ENCODE measurements around the gene A3GALT2. TPM values are rescaled to one million over a fixed set of nuclear protein-coding genes. Genes with fewer than 3 reads are reported as not detected.

A3GALT2 gene
- total and polyA plus RNA-seq, 7 experiments from 2014 or later = not detected

GRCh38 chr1:33348676-33349080 lies 27.8 kb upstream of the A3GALT2 start:
- ATAC-seq = no peak
- Histone ChIP-seq H3K4me3 (ENCODE audit: low read length) (peak overlapping the region; percentile 61), H3K27ac (ENCODE audit: low read depth, low read length) (peak overlapping the region; percentile 60), H3K9me3 (ENCODE audit: control insufficient read depth in 2 of 3, low read length in 3 of 3) (no peaks in the 10 kb centered on the region), H3K27me3 (ENCODE audit: control insufficient read depth in 2 of 2, insufficient read depth in 2 of 2, low read length in 2 of 2) (no peaks in the 10 kb centered on the region), H3K36me3 (ENCODE audit: control insufficient read depth in 2 of 3, insufficient read depth in 3 of 3, low read length in 3 of 3) (no peaks in the 10 kb centered on the region), H3K4me1 (ENCODE audit: control insufficient read depth in 2 of 2, insufficient read depth in 2 of 2, low read length in 2 of 2) (peaks cover 23 to 25% of the 10 kb centered on the region in 2 donors)
- DNase-seq = peak in 3 of 9 donors; percentile 7 to 37 (median 7)
- Mint-ChIP-seq H3K27ac (peak overlapping the region; percentile 31 to 94 (median 89)), H3K4me3 (peak overlapping the region; percentile 85 to 98 (median 90)), H3K36me3 (peaks cover 0 to 13% (median 0%) of the 10 kb centered on the region in 5 donors), H3K27me3 (peaks cover 0 to 7% (median 0%) of the 10 kb centered on the region in 5 donors), H3K4me1 (peaks cover 32 to 61% (median 51%) of the 10 kb centered on the region in 7 donors), H3K9me3 (no peaks in the 10 kb centered on the region)
- intact Hi-C loops (cut with micrococcal nuclease) = loop anchor here (1.0 to 5.0 kb wide), 6 partner anchors 92 to 532 kb away; partner anchors contain the start of genes ZNF362 (in 2 of the 2), AZIN2 (in 1 of the 2), S100PBP (in 1 of the 2) and TRIM62 (in 1 of the 2)
- POLR2A ChIA-PET = interaction anchor here (1.3 to 2.0 kb wide), 2 partner anchors 8 to 53 kb away, joined by 4 to 7 read pairs; no protein-coding TSS in a partner anchor
- CTCF ChIA-PET = interaction anchor here (0.8 kb wide), 1 partner anchor 528 kb away, joined by 3 read pairs; no protein-coding TSS in a partner anchor

GRCh38 chr1:33348194-33348593 lies 27.3 kb upstream of the A3GALT2 start:
- no peaks in the 10 kb centered on the region for H3K36me3 ChIP-seq (ENCODE audit: control insufficient read depth in 2 of 3, insufficient read depth in 3 of 3, low read length in 3 of 3)
- ChIA-PET POLR2A (interaction anchor here (1.3 to 2.0 kb wide), 2 partner anchors 8 to 52 kb away, joined by 4 to 7 read pairs; no protein-coding TSS in a partner anchor), CTCF (interaction anchor here (0.8 kb wide), 1 partner anchor 527 kb away, joined by 3 read pairs; no protein-coding TSS in a partner anchor)
- peak overlapping the region in 7 of 9 donors; percentile 76 to 94 (median 89) for H3K27ac Mint-ChIP-seq
- H3K27me3 ChIP-seq (ENCODE audit: control insufficient read depth in 2 of 2, insufficient read depth in 2 of 2, low read length in 2 of 2) = no peaks in the 10 kb centered on the region
- peaks cover 0 to 13% (median 0%) of the 10 kb centered on the region in 5 donors for H3K36me3 Mint-ChIP-seq
- DNase-seq = no peak
- intact Hi-C loops (cut with micrococcal nuclease) = loop anchor here (2.0 to 5.0 kb wide), 4 partner anchors 91 to 531 kb away; partner anchors contain the start of genes ZNF362 (in 2 of the 2), S100PBP (in 1 of the 2), YARS1 (in 1 of the 2) and ZSCAN20 (in 1 of the 2)
- peaks cover 32 to 63% (median 54%) of the 10 kb centered on the region in 7 donors for H3K4me1 Mint-ChIP-seq
- H3K27me3 Mint-ChIP-seq = peaks cover 0 to 7% (median 0%) of the 10 kb centered on the region in 5 donors
- H3K4me3 Mint-ChIP-seq = peak overlapping the region; percentile 85 to 98 (median 90)
- peaks cover 23 to 25% of the 10 kb centered on the region in 2 donors for H3K4me1 ChIP-seq (ENCODE audit: control insufficient read depth in 2 of 2, insufficient read depth in 2 of 2, low read length in 2 of 2)
- H3K27ac ChIP-seq (ENCODE audit: low read depth, low read length) = peak overlapping the region; percentile 60
- H3K9me3 ChIP-seq (ENCODE audit: control insufficient read depth in 2 of 3, low read length in 3 of 3) = no peaks in the 10 kb centered on the region
- no peak for ATAC-seq
- H3K4me3 ChIP-seq (ENCODE audit: low read length) = peak overlapping the region; percentile 61
- H3K9me3 Mint-ChIP-seq = no peaks in the 10 kb centered on the region

DNA sequence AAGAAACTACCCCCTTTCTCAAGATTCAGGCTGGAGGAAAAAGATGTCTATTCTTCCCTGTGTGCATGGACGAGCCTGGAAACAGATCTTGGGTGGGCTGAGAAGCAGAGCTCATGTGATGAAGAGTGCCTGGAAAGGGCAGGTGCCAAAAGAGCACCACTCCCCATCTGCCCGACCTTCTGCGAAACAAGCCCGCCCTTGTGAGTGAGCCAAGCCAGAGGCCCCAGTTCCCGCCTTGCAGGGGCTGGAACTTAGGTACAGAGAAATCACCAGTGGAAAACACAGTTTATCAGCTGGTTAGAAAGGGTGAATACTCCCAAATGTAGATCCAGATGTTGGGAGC lies 26.7 kb upstream of the A3GALT2 start:
- Histone ChIP-seq H3K4me3 (ENCODE audit: low read length) (no peak overlapping the region), H3K27me3 (ENCODE audit: control insufficient read depth in 2 of 2, insufficient read depth in 2 of 2, low read length in 2 of 2) (no peaks in the 10 kb centered on the region), H3K27ac (ENCODE audit: low read depth, low read length) (no peak overlapping the region), H3K9me3 (ENCODE audit: control insufficient read depth in 2 of 3, low read length in 3 of 3) (no peaks in the 10 kb centered on the region), H3K36me3 (ENCODE audit: control insufficient read depth in 2 of 3, insufficient read depth in 3 of 3, low read length in 3 of 3) (no peaks in the 10 kb centered on the region), H3K4me1 (ENCODE audit: control insufficient read depth in 2 of 2, insufficient read depth in 2 of 2, low read length in 2 of 2) (peaks cover 23 to 25% of the 10 kb centered on the region in 2 donors)
- H3K27ac Mint-ChIP-seq = peak overlapping the region in 6 of 9 donors; percentile 0 to 76 (median 19)
- ATAC-seq (no peak), DNase-seq (no peak)
- H3K36me3 Mint-ChIP-seq = peaks cover 0 to 13% (median 0%) of the 10 kb centered on the region in 5 donors
- ChIA-PET POLR2A (no interaction called here), CTCF (no interaction called here)
- H3K9me3 Mint-ChIP-seq = no peaks in the 10 kb centered on the region
- intact Hi-C loops (cut with micrococcal nuclease) = loop anchor here in 1 of 2 donors (5.0 kb wide), 1 partner anchor 125 kb away; the partner anchor contains the start of gene ZSCAN20
- peak overlapping the region; percentile 12 to 96 (median 86) for H3K4me3 Mint-ChIP-seq
- peaks cover 0 to 7% (median 0%) of the 10 kb centered on the region in 5 donors for H3K27me3 Mint-ChIP-seq
- H3K4me1 Mint-ChIP-seq = peaks cover 32 to 67% (median 57%) of the 10 kb centered on the region in 7 donors

- Histone ChIP-seq H3K9me3 (ENCODE audit: control insufficient read depth in 2 of 3, low read length in 3 of 3) (no peaks in the 10 kb centered on the region), H3K4me1 (ENCODE audit: control insufficient read depth in 2 of 2, insufficient read depth in 2 of 2, low read length in 2 of 2) (peaks cover 23 to 25% of the 10 kb centered on the region in 2 donors), H3K27ac (ENCODE audit: low read depth, low read length) (no peak overlapping the region), H3K4me3 (ENCODE audit: low read length) (no peak overlapping the region), H3K27me3 (ENCODE audit: control insufficient read depth in 2 of 2, insufficient read depth in 2 of 2, low read length in 2 of 2) (no peaks in the 10 kb centered on the region), H3K36me3 (ENCODE audit: control insufficient read depth in 2 of 3, insufficient read depth in 3 of 3, low read length in 3 of 3) (peaks cover 0 to 5% (median 0%) of the 10 kb centered on the region in 3 experiments)
- Mint-ChIP-seq H3K4me1 (peaks cover 32 to 69% (median 59%) of the 10 kb centered on the region in 7 donors), H3K27ac (peak overlapping the region; percentile 0 to 78 (median 31)), H3K36me3 (peaks cover 0 to 13% (median 0%) of the 10 kb centered on the region in 5 donors), H3K9me3 (no peaks in the 10 kb centered on the region), H3K27me3 (peaks cover 0 to 7% (median 0%) of the 10 kb centered on the region in 5 donors), H3K4me3 (peak overlapping the region; percentile 60 to 96 (median 86))
- ChIA-PET POLR2A (no interaction called here), CTCF (no interaction called here)
- ATAC-seq (no peak), DNase-seq (no peak)
- intact Hi-C loops (cut with micrococcal nuclease) = loop anchor here in 1 of 2 donors (5.0 kb wide), 1 partner anchor 125 kb away; the partner anchor contains the start of gene ZSCAN20
These were observed 26.2 kb upstream of the A3GALT2 start for GRCh38 chr1:33346927-33347649.

DNA sequence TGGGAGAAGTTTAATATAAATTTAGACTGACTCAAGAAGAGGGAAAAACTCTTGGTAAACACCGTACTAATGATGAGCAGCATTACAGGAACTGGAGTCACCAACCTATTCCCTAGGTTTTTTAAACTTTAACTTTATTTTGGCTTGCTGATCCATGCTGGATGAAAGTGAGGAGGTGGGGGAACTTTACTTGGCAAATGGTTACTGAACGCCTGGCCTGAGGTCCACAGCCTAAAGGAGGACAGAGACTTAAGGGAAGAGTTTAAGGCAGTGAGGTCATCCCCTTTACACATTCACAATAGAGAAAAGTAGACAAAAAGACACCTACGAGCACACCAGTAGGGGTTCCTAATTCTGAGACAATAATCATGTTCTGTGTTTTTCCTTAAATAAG lies 25.6 kb upstream of the A3GALT2 start:
- no peaks in the 10 kb centered on the region for H3K27me3 ChIP-seq (ENCODE audit: control insufficient read depth in 2 of 2, insufficient read depth in 2 of 2, low read length in 2 of 2)
- DNase-seq (no peak), ATAC-seq (no peak)
- no peaks in the 10 kb centered on the region for H3K9me3 Mint-ChIP-seq
- H3K36me3 ChIP-seq (ENCODE audit: control insufficient read depth in 2 of 3, insufficient read depth in 3 of 3, low read length in 3 of 3) = peaks cover 0 to 5% (median 0%) of the 10 kb centered on the region in 3 experiments
- peak overlapping the region; percentile 60 to 96 (median 86) for H3K4me3 Mint-ChIP-seq
- peaks cover 23 to 25% of the 10 kb centered on the region in 2 donors for H3K4me1 ChIP-seq (ENCODE audit: control insufficient read depth in 2 of 2, insufficient read depth in 2 of 2, low read length in 2 of 2)
- H3K27ac Mint-ChIP-seq = peak overlapping the region in 4 of 9 donors; percentile 19 to 69 (median 22)
- no peaks in the 10 kb centered on the region for H3K9me3 ChIP-seq (ENCODE audit: control insufficient read depth in 2 of 3, low read length in 3 of 3)
- CTCF ChIA-PET = no interaction called here
- no peak overlapping the region for H3K27ac ChIP-seq (ENCODE audit: low read depth, low read length)
- intact Hi-C loops (cut with micrococcal nuclease) = loop anchor here in 1 of 2 donors (5.0 kb wide), 1 partner anchor 126 kb away; the partner anchor contains the start of gene ZSCAN20
- POLR2A ChIA-PET = no interaction called here
- peaks cover 0 to 13% (median 0%) of the 10 kb centered on the region in 5 donors for H3K36me3 Mint-ChIP-seq
- H3K4me1 Mint-ChIP-seq = peaks cover 32 to 73% (median 62%) of the 10 kb centered on the region in 7 donors
- H3K4me3 ChIP-seq (ENCODE audit: low read length) = no peak overlapping the region
- peaks cover 0 to 7% (median 0%) of the 10 kb centered on the region in 5 donors for H3K27me3 Mint-ChIP-seq

DNA sequence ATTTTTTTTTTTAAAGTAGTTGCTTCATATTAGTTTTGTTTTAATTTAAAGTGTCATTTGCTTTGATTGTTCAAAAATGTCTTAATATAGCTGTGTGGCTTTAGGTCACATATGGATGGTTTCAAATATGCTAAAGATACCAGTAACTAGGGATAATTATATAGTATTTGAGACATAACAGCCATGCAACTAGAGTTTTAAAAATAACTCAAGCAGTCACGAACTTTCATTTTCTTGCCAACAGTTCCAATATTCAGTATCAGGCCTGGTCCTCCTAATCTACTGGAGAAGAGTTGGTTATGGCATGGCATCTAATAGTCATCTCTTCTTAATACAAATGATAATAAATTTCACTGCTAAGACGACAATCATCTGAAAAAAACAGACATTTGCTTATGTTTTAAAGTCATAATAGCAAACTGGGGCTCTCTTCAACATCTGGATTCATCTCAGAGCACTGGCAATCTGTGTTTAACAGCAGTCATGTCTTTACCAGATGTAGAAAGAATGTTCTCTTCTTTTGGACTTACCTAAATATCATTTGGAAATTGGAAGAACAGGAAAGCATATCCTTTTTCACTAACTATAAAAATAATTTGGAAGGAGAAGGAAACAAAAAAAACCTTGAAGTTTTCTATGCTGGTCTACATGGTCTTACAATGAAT lies 24.1 kb upstream of the A3GALT2 start:
- Histone ChIP-seq H3K27ac (ENCODE audit: low read depth, low read length) (no peak overlapping the region), H3K27me3 (ENCODE audit: control insufficient read depth in 2 of 2, insufficient read depth in 2 of 2, low read length in 2 of 2) (no peaks in the 10 kb centered on the region), H3K36me3 (ENCODE audit: control insufficient read depth in 2 of 3, insufficient read depth in 3 of 3, low read length in 3 of 3) (peaks cover 0 to 5% (median 0%) of the 10 kb centered on the region in 3 experiments), H3K4me1 (ENCODE audit: control insufficient read depth in 2 of 2, insufficient read depth in 2 of 2, low read length in 2 of 2) (peaks cover 20 to 23% of the 10 kb centered on the region in 2 donors), H3K4me3 (ENCODE audit: low read length) (no peak overlapping the region), H3K9me3 (ENCODE audit: control insufficient read depth in 2 of 3, low read length in 3 of 3) (no peaks in the 10 kb centered on the region)
- ChIA-PET CTCF (no interaction called here), POLR2A (interaction anchor here (1.0 kb wide), 1 partner anchor 32 kb away, joined by 3 read pairs; no protein-coding TSS in a partner anchor)
- no peak overlapping the region for H3K27ac Mint-ChIP-seq
- intact Hi-C loops (cut with micrococcal nuclease) = loop anchor here in 1 of 2 donors (5.0 kb wide), 1 partner anchor 127 kb away; the partner anchor contains the start of gene ZSCAN20
- H3K27me3 Mint-ChIP-seq = no peaks in the 10 kb centered on the region
- ATAC-seq (no peak), DNase-seq (no peak)
- peak overlapping the region in 1 of 10 donors; percentile 36 for H3K4me3 Mint-ChIP-seq
- no peaks in the 10 kb centered on the region for H3K9me3 Mint-ChIP-seq
- H3K4me1 Mint-ChIP-seq = peaks cover 34 to 72% (median 67%) of the 10 kb centered on the region in 7 donors
- peaks cover 0 to 18% (median 0%) of the 10 kb centered on the region in 5 donors for H3K36me3 Mint-ChIP-seq
